CD4-positive, alpha-beta T cell treated with Interleukin-21 for 1 hour (primary cell): ENCODE measurements around the gene CHRDL2.
"Not testable (repeated sequence)": the region's sequence is repeated elsewhere in the genome, so short reads cannot be mapped to it uniquely, and the experiment has no call there.

Experiments
- DNase-seq: peaks from one replicate; pipeline ENCODE4 v3.0.0-alpha.2; 2020

The CHRDL2 gene

GRCh38 chr11:74669211-74670160 lies 61.7 kb downstream of the CHRDL2 start:
- DNase-seq = no peak

- no peak for DNase-seq
These were observed 67.9 kb downstream of the CHRDL2 start for GRCh38 chr11:74663315-74663714.

GRCh38 chr11:74662487-74663103 lies 68.6 kb downstream of the CHRDL2 start:
- no peak for DNase-seq

- not testable (repeated sequence) for DNase-seq
These were observed 72.1 kb downstream of the CHRDL2 start for GRCh38 chr11:74659124-74659523.

- DNase-seq = no peak
These were observed 76.2 kb downstream of the CHRDL2 start for GRCh38 chr11:74654976-74655375.

- no peak for DNase-seq
These were observed 80.7 kb downstream of the CHRDL2 start for GRCh38 chr11:74650498-74650897.

- no peak for DNase-seq
These were observed 82.3 kb downstream of the CHRDL2 start for GRCh38 chr11:74648894-74649293.

GRCh38 chr11:74647831-74648230 lies 83.4 kb downstream of the CHRDL2 start:
- no peak for DNase-seq

GRCh38 chr11:74647404-74647803 lies 83.8 kb downstream of the CHRDL2 start:
- no peak for DNase-seq

GRCh38 chr11:74646954-74647353 lies 84.3 kb downstream of the CHRDL2 start:
- no peak for DNase-seq
